Epidermal melanocyte (primary cell): ENCODE data around the gene BCL2L13.

Experiments
- DNase-seq: peaks from one replicate; pipeline ENCODE4 v3.0.0; 2011; ENCODE audit warnings: low spot score; ENCODE audit not compliant: insufficient read length

BCL2L13 gene

DNA sequence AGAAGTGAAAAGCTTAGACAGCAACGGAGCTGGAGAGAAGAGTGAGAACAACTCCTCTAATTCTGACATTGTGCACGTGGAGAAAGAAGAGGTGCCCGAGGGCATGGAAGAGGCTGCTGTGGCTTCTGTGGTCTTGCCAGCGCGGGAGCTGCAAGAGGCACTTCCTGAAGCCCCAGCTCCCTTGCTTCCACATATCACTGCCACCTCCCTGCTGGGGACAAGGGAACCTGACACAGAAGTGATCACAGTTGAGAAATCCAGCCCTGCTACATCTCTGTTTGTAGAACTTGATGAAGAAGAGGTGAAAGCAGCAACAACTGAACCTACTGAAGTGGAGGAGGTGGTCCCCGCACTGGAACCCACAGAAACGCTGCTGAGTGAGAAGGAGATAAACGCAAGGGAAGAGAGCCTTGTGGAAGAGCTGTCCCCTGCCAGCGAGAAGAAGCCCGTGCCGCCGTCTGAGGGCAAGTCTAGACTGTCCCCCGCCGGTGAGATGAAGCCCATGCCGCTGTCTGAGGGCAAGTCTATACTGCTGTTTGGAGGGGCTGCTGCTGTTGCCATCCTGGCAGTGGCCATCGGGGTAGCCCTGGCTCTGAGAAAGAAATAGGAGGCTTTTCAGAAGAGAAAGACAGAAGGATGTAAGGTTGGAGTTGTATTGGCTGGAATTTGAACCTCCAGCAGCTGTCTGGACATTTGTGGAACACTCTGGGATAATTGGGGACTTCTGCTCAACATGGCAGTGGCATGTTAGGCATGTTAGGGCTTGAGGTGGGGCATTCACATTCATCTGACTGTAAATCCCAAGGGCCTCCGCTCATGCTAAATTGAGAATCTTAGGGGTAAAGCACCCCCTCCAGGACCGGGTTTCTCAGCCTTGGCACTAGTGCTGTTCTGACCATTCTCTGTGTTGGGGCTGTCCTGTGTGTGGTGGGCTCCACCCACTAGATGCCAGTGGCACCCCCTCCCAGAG, 88.7 kb downstream of the BCL2L13 start:
- peak; percentile 43 for DNase-seq

GRCh38 chr22:17728786-17729185, 90.2 kb downstream of the BCL2L13 start:
- no peak for DNase-seq

- DNase-seq = no peak
Observed at GRCh38 chr22:17729561-17729960, 91.0 kb downstream of the BCL2L13 start.

GRCh38 chr22:17732251-17732854, 93.8 kb downstream of the BCL2L13 start:
- DNase-seq = no peak

GRCh38 chr22:17733466-17733865, 94.9 kb downstream of the BCL2L13 start:
- no peak for DNase-seq

- DNase-seq = no peak
Observed at GRCh38 chr22:17734187-17734586, 95.6 kb downstream of the BCL2L13 start.

GRCh38 chr22:17738386-17739128, 100.0 kb downstream of the BCL2L13 start:
- no peak for DNase-seq

DNA sequence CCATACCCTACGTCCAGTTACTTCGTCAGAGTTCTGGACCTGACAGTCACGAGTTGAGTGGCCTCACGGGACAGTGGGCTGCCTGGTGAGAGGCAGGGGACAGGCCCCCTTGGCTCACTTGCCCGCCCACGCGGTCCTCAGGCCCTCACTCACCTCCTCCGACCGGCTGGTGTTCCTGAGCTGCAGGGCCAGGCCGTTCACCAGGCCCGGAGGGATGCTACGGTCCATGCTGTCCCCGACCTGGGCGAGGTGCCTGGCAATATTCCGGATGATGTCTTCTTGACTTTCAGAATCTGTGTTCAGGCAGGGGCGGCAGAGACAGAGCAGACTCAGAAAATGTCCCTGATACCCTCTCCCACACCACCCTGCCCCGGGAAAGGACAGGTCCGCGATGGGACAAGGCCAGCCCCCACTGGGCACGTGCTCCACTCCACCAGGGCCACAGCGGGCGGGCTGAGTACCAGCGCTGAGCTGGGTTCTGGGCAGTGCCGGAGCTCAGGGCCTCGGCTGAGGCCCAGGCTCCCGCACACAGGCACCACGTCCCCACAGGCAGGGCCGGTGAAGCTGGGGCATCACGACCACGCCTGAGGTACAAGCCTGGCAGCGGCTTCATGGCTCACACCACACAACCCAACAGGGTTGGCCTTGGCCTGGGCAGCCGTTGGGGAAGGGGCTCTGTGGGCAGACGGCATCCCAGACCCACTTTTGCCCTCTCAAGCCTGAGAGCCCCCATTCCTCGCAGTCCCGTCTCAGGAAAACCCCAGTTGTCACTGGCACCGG, 100.8 kb downstream of the BCL2L13 start:
- no peak for DNase-seq

DNA sequence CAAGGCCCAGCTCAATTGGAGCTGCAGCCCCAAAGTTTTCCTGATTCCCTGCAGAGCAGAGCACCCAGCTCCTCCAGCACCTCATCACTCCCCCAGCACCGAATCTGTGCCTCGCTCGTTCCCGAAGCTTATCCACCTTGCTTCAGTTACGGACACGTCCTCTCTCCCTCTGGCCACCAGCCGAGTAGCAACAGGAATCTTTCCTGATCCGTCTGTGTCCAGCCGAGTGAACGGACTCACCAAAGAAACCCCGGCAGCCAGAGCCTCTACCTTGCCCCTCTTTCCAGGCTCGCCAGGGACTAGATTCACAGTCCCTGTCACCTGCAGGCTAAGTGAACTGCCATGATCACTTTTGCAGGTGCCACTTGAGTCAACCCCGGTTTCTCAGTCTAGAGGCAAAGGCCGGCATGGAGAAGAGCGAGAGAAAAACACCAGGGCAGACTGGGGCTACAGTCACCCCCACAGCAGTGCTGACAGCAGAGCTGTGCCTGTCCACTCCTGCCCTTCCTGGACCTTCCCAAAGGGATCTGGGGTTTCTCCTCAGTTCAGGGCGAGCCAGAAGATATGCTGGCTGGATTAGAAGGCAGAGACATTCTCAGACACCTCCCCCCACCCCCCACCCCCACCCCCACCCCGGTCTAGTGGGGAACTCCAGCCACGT, 103.4 kb downstream of the BCL2L13 start:
- no peak for DNase-seq

- DNase-seq = peak; percentile 79
Observed at GRCh38 chr22:17742527-17742902, 104.0 kb downstream of the BCL2L13 start.

- no peak for DNase-seq
Observed at GRCh38 chr22:17743661-17744411, 105.3 kb downstream of the BCL2L13 start.

DNA sequence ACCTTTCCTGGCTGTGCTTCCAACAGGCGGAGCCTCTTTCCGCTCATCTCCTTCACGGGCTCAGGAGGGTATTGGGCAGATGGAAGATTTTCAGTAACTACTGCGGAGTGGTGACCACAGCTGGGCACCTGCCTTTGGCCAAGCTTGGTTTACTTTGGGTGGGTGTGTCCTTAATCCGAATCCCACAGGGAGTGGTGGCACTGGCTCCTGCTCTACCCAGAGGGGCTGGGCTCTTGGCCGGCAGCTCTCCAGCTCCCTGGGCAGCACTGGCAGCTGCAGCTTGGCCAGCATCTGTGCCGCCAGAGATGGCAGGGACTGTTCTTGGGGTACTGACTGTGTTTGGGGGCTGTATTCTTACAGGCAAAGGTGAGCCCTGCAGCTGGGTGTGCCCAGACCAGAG, 105.9 kb downstream of the BCL2L13 start:
- no peak for DNase-seq

DNA sequence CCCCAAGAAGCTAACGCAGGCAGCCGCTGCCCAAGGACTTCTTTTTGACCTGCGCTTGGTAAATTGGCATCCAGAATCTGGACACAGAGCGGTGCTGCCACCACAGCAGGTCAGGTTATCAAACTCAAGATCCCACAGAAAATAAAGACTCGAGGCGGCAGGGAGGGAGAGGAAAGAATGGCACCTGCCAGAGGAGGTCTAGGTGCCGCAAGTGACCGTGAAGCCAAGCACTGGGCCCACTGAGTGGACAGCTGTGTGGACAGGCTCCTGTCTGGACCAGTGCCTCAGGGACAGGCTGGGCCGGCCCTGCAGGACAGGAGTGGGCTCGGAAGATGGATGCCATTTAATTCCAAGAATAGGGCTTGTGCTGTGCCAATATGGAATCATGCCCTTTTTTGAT, 108.4 kb downstream of the BCL2L13 start:
- DNase-seq = no peak

DNA sequence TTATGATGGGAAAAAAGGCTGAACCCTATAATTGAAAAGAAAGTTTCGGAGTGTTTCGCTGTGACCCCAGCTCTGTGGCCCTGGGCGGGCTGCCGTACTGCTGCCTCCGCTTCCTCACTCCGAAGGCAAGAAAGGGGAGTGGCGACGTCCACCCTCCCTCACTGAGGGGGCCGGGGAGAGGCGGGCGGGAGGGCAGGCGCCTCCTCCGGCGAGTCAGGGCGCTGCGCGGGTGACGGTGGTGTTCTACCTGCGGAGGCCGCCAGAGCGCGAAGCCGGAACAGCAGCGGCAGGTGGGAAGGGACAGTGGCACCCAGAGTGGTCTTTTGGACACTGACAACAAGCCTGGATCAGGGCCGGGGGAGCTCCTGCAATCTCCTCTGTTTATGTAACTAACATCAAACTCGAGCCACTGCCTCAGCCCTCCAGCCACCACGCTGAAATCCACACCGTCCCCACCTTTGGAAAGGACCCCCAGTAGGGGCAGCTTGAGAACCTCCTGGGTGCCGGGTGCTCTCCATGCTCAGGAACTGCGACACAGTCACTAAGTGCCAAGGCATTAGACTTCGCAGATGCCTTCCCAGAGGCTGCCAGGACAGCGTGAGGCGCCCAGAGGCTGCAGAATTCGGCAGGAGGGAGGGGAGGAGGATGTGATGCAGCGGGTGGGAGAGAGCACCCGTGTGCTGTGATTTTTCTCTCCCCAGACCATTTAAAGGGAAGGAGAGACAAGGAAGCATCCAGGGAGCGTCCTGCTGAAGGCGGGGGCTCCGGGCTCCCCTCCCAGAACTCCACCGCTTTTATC, 110.2 kb downstream of the BCL2L13 start:
- no peak for DNase-seq

DNA sequence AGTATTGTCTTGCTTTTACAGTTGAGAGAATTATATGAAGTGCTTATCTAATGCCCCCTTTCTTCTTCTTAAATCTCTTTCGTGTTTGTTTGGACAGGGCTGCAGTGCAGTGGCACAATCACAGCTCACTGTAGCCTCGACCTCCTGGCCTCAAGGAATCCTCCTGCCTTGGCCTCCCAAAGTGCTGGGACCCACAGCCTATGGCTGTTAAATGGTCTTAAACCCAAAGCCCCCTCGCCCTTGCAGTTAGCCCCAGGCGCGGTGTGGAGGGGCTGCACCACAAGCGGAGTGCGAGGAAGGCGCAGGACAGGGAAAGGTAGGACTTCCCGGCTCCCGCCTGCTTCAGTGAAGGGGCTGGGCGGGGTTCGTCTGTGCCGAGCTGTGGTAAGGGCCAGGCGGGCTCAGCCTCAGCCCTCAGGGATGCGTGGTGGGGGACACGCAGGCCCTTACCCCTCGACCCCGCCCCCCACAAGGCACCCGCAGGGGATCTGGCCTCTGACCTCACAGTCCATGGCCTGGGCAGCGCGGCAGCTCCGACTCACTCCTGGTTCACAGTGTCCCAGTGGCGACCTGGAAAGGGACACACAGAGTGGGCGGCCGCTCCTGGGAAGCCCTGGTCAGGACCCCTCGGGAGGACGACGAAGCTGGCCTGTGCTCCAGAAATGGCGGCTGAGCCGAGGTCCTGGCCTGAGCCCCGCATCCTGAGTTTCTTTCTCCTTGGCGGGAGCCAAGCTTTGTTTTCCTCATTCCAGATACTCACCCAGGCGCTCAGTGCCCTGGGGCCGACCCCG, 111.2 kb downstream of the BCL2L13 start:
- no peak for DNase-seq

GRCh38 chr22:17751596-17751995, 113.0 kb downstream of the BCL2L13 start:
- DNase-seq = no peak

DNA sequence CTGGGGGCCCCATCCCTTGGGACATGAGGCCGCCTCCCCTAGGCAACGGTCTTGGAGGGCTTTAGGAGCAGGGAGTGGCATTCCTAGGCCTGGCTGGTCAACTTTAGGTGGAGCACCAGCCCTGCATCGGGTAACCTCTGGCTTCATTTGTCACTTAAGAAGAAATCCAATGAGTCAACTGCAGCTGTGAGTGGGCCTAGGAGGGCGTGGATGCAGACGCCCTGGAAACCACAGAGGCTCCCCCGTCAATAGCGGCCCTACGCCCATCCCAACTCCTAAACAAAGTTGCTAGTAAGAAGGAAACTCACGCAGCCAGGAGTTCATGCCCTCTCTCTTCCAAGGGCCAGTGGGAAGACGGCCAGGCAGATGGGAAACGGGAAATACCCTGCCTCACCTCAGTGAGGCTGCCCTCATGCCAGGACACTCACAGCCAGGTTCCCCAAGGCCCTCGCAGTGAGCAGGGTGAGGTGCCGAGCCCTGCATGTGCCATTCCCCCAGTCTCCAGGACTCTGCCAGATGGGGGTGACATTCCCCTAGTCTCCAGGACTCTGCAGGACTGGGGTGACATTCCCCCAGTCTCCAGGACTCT, 114.9 kb downstream of the BCL2L13 start:
- DNase-seq = no peak
